ENCODE data around the gene ZKSCAN4. TPM values are rescaled to one million over a fixed set of nuclear protein-coding genes. Genes with fewer than 3 reads are reported as not detected.
A peak's percentile ranks its signal among the peaks of the same experiment; 100 is the strongest.

ZKSCAN4 gene
- polyA plus RNA-seq, 1 donor: 6.1 TPM

DNA sequence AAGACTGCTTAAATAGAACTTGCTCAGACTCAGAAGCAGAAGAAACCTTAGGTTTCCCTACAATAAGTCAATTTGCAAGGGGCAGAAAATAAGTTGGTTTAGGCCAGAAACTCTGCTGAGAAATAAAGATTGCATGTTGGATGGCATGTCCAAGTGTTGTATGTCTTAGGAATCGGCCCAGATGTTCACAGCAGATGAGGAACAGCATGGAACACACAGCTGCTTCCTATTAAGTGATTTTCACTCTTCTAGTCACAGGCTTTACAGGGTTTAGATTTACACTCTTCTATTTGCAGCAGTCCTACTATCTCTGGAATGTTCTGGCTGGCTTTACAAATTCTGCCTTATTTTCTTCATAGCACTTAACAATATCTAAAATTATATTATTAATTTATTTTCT lies 3.2 kb downstream of the ZKSCAN4 start:
- DNase-seq: no peak

GRCh38 chr6:28245206-28245941 lies 6.7 kb downstream of the ZKSCAN4 start:
- DNase-seq: no peak

- DNase-seq: no peak
Measured at GRCh38 chr6:28243946-28244345, 8.1 kb downstream of the ZKSCAN4 start.

DNA sequence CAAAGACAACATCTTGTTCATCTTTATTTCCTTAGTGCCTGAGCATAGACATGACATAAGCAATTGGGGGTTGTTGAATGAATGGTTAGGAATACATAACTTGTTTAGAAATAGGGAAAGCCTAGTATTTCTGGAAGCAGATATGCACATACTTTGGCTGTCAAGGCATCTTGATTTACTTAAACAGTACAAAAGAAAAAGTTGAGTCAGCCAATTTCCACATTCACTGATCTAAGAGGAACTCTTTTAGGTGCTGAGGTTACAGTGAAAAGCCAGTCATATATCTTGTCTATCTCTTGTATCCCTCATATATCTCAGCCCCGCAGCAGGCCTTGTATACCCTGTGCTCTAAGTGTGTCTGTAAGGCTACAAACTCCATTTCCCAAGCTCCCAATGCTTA lies 11.6 kb downstream of the ZKSCAN4 start:
- DNase-seq: no peak

DNA sequence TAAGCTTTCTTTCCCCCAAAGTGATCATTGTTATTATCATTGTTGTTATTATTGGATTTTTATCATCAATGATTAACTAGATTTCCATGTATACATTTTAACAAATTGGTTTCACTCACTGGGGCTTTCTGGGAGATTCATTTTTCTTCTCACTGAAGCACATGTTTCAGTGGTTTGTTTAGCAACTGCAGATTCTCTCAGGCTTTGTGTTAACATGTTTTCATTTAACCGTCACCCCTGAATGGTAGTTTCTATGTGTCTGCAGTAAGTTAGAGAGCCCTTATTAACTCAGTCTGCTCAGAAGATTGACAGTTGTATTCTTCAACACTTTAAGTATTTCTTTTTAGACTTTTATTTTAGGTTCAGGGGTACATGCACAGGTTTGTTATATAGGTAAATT lies 12.4 kb downstream of the ZKSCAN4 start:
- no peak for DNase-seq

DNA sequence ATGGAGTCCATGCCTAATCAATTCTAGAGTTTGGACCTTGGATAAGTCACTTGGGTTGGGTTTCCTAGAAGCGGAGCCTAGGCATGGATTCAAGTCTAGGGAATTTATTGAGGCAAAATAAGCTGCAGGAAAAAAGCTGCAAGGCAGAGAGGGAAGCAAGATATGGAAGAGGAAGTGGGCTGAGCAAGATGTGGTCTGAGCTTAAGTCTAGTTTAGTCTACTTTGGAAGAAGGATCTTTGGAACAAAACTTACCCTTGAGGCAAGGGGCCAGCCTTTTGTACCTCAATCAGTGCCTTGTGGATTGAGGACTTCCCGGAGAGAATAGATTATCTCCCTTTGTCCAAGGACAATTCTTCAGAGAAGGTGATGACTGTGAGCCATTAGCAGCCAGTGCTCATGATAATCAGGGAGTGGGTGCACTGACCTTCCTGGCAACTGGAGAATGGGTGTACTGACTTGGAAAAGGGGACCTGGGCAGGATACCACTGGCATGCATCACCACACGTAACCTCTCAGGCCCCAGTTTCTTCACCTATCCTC lies 16.1 kb downstream of the ZKSCAN4 start:
- no peak for DNase-seq

- no peak for DNase-seq
Measured at GRCh38 chr6:28232785-28233184, 19.3 kb downstream of the ZKSCAN4 start.

GRCh38 chr6:28226460-28226859 lies 25.6 kb downstream of the ZKSCAN4 start:
- DNase-seq: no peak

DNA sequence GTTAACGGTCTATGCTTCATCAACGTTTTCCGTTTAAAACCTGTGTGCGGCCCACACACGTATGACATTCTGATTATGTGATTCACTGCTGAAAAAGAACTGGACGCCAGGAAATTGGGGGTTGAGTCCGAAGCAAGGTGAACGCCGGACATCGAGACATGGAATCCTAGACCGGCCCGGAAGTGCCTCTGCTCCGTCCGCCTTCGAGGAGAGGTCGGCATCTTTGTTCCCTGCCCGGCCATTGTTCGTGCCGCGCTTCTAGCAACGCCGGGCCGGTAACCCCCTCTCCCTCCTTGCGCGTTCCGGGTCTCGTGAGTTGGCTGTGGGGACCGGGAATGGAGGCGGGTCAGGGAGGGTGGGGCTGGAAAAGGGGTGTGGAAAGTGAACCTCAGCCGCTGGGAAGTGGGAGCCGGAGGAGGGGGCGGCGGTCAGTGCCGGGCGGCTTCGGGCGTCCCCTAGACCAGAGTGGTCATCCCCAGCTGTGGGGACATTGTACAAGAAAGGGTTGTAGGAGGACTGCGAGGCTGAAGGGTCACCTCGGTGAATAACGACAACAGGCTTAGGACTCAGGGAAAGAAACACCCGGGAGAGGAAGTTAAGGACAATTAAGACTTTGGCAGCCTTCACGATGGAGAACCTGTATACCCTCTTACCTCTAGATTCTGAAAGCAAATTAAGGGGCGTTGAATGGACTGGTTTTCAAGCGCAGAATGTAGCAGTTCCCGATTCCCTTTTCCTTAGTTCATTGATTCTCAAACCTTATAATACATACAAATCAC lies 26.8 kb downstream of the ZKSCAN4 start, which contains the start of gene ZSCAN9:
Gene ZSCAN9 (plus strand): TSS at position 220 of the 779 bp plus-strand sequence. CDS start 1,810 bp downstream, outside the sequence.
- peak; percentile 87 for DNase-seq

DNA sequence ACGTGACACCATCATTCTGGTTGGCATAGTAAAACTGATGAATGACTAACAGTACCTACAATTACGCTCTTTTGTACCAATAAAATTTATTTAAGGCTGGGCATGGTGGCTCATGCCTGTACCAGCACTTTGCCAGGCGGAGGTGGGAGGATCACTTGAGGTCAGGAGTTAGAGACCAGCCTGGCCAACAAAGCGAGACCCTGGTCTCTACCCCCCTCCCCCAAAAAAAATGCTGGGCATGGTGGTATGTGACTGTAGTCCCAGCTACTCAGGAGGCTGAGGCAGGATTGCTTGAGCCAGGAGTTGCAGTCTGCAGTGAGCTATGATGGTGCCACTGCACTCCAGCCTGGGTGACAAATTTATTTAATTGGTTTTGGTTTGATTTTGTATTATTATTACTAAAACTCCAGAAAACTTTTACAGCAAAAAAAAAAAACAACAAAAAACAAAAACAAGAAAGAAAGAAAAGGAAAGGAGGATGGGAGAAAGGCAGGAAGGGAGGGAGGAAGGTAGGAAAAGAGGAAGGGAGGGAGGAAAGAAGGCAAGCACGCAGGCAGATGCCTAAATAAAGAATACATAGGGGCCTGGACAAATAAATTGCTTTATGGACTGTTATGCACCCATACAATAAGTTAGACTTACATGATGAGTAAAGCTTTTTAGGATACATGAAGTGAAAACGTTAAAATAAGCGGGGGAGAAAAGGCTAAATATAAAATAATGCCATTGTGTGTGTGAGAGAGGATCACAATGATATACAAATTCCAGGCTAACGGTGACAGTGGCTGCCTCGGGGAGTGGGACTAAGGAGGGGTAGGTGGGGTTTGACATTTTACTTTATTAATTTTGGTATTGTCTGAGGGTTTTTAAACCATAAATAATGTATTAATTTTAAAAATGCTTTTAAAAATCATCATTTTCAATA lies 27.7 kb downstream of the ZKSCAN4 start:
- DNase-seq: no peak

DNA sequence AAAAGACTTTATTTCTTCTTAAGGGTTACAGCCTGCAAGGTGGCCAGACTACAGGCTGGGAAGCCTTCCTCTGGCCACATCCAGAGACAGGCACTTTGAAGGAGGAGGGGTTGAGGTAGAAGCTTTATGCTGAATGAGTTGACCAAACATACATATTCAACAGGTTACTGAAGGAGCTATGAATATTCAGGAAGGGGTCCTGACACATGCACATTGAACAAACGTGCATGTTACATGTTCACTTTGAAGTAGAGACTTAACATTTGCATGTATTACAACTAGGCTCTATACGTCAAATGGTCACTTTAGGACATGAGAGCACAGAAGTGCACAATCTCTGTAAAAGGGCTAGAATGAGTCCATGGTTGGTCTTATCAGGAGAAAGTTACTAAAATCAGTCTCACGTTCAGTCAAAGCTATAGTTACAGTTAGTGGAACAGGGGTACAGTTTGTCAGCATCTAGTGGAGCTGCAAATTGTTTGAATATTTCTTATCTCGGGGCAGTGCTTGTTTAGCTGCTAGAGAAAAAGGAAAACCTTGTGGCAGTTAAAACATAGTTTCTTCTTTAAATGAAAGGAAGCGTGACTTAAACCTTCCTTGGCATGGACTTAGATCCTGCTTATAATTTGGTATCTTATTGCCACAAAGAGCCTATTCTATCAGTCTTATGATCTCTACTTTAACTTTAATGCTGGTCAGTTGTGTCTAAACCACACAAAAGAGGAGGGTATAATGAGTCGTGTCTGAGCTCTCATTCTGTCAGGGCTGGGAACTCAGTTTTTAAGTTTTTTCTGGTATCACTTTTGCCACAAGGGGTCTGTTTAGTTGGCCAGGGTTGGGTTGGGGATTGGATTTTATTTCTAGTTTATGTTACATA lies 31.6 kb downstream of the ZKSCAN4 start:
- DNase-seq: no peak

DNA sequence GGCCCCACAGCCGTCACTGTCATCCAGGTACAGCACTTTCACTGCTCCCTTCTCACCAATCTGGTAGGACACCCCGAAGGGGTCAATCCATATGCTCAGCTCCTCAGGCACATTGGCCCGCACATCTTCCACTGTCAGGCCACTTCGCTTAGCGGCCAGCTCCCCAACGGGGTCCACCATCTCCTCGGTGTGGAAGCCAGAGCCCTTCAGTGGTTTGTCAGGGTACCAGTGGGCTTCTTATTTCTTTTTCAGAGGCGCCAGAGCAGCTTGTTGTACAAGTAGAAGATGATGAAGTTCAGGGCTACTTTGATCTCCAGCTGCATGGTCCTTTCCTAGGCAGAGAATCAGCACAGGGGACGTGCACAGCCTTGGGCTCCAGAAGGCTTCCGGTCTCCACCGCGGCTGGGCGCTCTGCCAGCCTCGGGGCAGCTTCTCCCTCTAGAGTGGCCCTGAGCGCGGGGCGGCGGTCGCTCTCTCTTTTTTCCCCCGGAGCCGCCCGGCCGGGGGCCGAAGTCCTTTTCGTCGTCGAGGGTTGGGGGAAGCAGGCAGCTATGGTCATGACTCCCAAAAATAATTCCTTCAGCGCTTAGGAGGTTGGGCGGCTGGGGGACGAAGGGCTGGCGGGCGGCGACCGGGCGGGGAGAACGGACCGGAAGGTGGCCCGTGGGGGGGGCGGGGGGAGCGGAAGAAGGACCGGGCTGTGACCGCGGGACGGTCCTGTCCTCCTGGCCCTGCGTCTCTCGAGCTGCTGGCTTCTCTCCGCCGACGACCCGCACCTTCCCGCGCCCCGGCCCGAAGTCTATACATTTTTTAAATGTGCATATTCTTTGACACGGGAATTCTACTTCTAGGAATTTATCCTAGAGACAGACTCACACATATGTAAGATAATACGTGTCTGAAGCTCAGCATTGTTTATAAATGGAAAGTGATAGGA lies 33.5 kb downstream of the ZKSCAN4 start:
- DNase-seq: peak; percentile 59

DNA sequence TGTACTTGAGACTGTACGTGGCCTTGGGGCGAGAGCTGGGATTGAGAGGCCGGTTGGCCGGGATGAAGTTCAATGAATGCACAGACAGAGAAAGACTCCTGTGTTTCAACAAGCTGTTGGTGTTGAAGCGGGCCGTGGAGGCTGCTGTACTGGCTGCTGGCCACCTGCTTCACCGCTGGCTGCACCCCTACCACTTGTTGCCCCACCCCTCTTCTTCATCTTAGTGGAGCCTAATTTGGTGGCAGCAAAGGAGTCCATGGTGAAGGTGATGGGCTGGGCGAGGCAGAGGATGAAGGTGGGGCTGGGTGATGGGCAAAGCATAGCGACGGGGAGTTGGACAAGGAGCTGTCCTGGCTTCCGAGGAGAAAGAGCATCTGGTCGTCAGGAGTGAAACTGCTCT lies 34.2 kb downstream of the ZKSCAN4 start:
- DNase-seq: no peak

DNA sequence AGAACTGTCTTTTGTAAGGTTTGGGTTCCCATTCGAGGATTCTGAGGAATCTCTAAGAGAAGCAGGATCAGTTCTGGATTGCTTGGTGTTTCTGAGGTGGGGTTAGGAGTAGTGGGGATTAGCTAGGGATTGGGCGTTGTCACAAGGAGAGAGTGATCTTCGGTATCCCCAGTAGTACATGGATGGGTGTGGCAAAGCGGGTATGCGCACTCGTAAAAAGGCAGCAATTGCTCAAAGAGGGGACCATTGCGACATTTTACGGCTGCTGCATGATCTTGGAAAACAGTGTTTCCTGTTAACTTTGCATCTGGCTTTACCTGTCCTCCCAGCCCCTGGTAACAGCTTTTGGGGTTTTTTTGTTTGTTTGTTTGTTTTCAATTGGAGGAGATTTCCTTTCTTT lies 36.6 kb downstream of the ZKSCAN4 start:
- no peak for DNase-seq

DNA sequence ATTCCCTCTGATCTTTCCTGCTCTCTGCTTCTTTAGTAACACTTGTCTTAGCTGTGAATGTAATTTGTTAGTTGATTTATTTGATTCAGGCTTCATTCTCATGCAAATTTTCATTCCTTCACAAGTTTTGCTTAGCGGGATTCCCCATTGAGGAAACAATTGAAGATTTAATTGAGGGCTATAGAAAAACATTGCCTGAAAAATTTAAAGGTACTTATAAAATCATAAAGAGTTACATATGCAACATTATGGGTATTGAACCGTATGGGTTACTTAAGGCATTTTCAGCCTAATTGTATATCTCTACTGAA lies 38.9 kb downstream of the ZKSCAN4 start:
- no peak for DNase-seq

- DNase-seq: no peak
Measured at GRCh38 chr6:28212510-28213212, 39.4 kb downstream of the ZKSCAN4 start.

GRCh38 chr6:28211840-28212509 lies 40.1 kb downstream of the ZKSCAN4 start:
- no peak for DNase-seq

GRCh38 chr6:28209753-28210535 lies 42.1 kb downstream of the ZKSCAN4 start:
- DNase-seq: no peak

All from hindlimb muscle (tissue), 1 donor.